HG02852 (cell line): ENCODE results near the gene OSMR.

ENCODE experiments used
- ATAC-seq: cut with Tn5 transposase; IDR thresholded peaks from one replicate; pipeline ENCODE4 v1.9.1; 2021; ENCODE audit warnings: mild to moderate bottlenecking, moderate library complexity; ENCODE audit not compliant: unreplicated experiment

Gene OSMR

GRCh38 chr5:38845526-38846378 is at the start of gene OSMR:
Gene OSMR, plus strand, starts transcription at chr5:38846012. Its CDS starts 23,033 bp downstream, at chr5:38869045.
- no peak for ATAC-seq

- no peak for ATAC-seq
Measured at GRCh38 chr5:38796742-38797108, 49.1 kb upstream of the OSMR start.

GRCh38 chr5:38797838-38798237 is 48.0 kb upstream of the OSMR start:
- no peak for ATAC-seq

- no peak for ATAC-seq
Measured at GRCh38 chr5:38799556-38800377, 46.0 kb upstream of the OSMR start.

GRCh38 chr5:38800515-38800914 is 45.3 kb upstream of the OSMR start:
- ATAC-seq: no peak

GRCh38 chr5:38802125-38802524 is 43.7 kb upstream of the OSMR start:
- no peak for ATAC-seq

GRCh38 chr5:38803246-38803645 is 42.6 kb upstream of the OSMR start:
- ATAC-seq: no peak

- ATAC-seq: no peak
Measured at GRCh38 chr5:38806775-38807258, 39.0 kb upstream of the OSMR start.

GRCh38 chr5:38807570-38808483 is 38.0 kb upstream of the OSMR start:
- no peak for ATAC-seq

- no peak for ATAC-seq
Measured at GRCh38 chr5:38808666-38809343, 37.0 kb upstream of the OSMR start.

- peak; percentile 71 for ATAC-seq
Measured at GRCh38 chr5:38809388-38810359, 36.1 kb upstream of the OSMR start.

- ATAC-seq: no peak
Measured at GRCh38 chr5:38814879-38815278, 30.9 kb upstream of the OSMR start.

GRCh38 chr5:38816083-38817030 is 29.5 kb upstream of the OSMR start:
- no peak for ATAC-seq

- no peak for ATAC-seq
Measured at GRCh38 chr5:38821679-38822078, 24.1 kb upstream of the OSMR start.

GRCh38 chr5:38823503-38823902 is 22.3 kb upstream of the OSMR start:
- no peak for ATAC-seq

GRCh38 chr5:38824821-38825220 is 21.0 kb upstream of the OSMR start:
- no peak for ATAC-seq

- ATAC-seq: no peak
Measured at GRCh38 chr5:38825494-38825893, 20.3 kb upstream of the OSMR start.

GRCh38 chr5:38827525-38827924 is 18.3 kb upstream of the OSMR start:
- no peak for ATAC-seq
